ENCODE data around the gene MGAT1. TPM values are rescaled to one million over a fixed set of nuclear protein-coding genes. Genes with fewer than 3 reads are reported as not detected.

Gene MGAT1
- total RNA-seq, 1 experiment from 2014 or later = 53.0 TPM

Other genes starting within 250 kb of the MGAT1 start
- gene SCGB3A1, start 211.3 kb downstream of the MGAT1 start, total RNA-seq (2021; ENCODE audit: unreplicated experiment) = not detected
- 0.17 TPM for gene FLT4, start 153.2 kb downstream of the MGAT1 start, total RNA-seq (2021; ENCODE audit: unreplicated experiment)
- gene OR2Y1, start 62.7 kb downstream of the MGAT1 start, total RNA-seq (2021; ENCODE audit: unreplicated experiment) = not detected
- gene ZFP62, start 58.5 kb upstream of the MGAT1 start, total RNA-seq (2021; ENCODE audit: unreplicated experiment) = 30.7 TPM
- not detected for gene BTNL8, start 96.4 kb upstream of the MGAT1 start, total RNA-seq (2021; ENCODE audit: unreplicated experiment)
- gene BTNL3, start 186.0 kb upstream of the MGAT1 start, total RNA-seq (2021; ENCODE audit: unreplicated experiment) = not detected
- gene BTNL9, start 237.5 kb upstream of the MGAT1 start, total RNA-seq (2021; ENCODE audit: unreplicated experiment) = 11.7 TPM